Endothelial cell of umbilical vein (primary cell): ENCODE results near the gene CD74.

Experiments used
- EZH2 ChIP-seq: IDR thresholded peaks from 2 replicates; pipeline ENCODE4 v1.6.1; 2012; ENCODE audit warnings: borderline replicate concordance, low read depth, mild to moderate bottlenecking, moderate library complexity, low read length, inconsistent platforms; ENCODE audit not compliant: severe bottlenecking
- GATA2 ChIP-seq: IDR thresholded peaks from 2 replicates; pipeline ENCODE4 v1.7.0; 2011; ENCODE audit warnings: low read depth, mild to moderate bottlenecking, moderate library complexity, mixed read lengths, low read length; ENCODE audit not compliant: insufficient read length, insufficient read depth
- POLR2A ChIP-seq: IDR thresholded peaks from 2 replicates; pipeline ENCODE4 v1.6.1; 2012; ENCODE audit warnings: low read depth, mild to moderate bottlenecking, control low read depth, low read length
- POLR2AphosphoS5 ChIP-seq: IDR thresholded peaks from 2 replicates; pipeline ENCODE4 v1.6.1; 2012; ENCODE audit warnings: low read depth, mild to moderate bottlenecking, control low read depth, low read length, moderate library complexity; ENCODE audit not compliant: insufficient read depth
- TF ChIP-seq, protein P1 (sequence below): IDR thresholded peaks from 2 replicates; pipeline ENCODE4 v1.6.1; 2011; ENCODE audit not compliant: insufficient read depth, insufficient read length
- TF ChIP-seq, protein P2 (sequence below), 2 donors: IDR thresholded peaks; 1 replicate in 1 of 2; 2 replicates in 1 of 2; pipeline ENCODE4 v1.5.1; 2011; ENCODE audit warnings: low read length in 2 of 2, mild to moderate bottlenecking in 2 of 2, moderate library complexity in 2 of 2, control low read depth in 1 of 2, inconsistent platforms in 1 of 2, low read depth in 1 of 2; ENCODE audit not compliant: insufficient read depth in 1 of 2; ENCODE audit errors: extremely low read depth in 1 of 2

DNA sequence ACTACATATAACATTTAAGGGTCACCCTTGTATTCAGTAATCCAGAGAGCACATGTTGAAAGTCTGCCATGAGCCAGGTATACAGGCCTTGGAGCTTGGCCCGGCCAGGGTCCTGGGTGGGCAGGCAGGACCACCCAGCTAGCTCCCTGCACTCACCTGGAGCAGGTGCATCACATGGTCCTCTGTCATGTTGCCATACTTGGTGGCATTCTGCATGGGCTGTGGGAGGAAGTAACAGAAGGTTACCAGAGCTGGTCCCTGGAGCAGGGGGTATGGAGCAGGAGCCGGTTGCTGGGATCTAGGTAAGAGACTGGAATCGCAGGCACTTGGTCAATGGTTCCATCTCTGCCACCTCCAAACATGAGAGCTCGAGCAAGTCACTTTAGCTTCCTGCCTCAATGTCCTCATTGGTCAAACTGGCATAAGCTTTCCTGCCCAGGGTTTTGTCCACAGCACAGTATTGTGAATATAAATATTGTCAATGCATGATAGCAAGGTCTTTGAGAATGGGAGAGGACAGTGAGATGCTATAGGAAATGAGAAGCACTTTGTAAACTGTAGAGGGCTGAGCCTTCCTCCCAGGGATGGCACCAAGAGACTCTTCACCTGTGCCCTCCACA, 6.5 kb downstream of the CD74 start:
- TF ChIP-seq GATA2 (no peak), EZH2 (no peak), POLR2A (no peak), POLR2AphosphoS5 (no peak)
- TF ChIP-seq, protein P1, sequence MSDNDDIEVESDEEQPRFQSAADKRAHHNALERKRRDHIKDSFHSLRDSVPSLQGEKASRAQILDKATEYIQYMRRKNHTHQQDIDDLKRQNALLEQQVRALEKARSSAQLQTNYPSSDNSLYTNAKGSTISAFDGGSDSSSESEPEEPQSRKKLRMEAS, result no peak
- TF ChIP-seq, protein P2, sequence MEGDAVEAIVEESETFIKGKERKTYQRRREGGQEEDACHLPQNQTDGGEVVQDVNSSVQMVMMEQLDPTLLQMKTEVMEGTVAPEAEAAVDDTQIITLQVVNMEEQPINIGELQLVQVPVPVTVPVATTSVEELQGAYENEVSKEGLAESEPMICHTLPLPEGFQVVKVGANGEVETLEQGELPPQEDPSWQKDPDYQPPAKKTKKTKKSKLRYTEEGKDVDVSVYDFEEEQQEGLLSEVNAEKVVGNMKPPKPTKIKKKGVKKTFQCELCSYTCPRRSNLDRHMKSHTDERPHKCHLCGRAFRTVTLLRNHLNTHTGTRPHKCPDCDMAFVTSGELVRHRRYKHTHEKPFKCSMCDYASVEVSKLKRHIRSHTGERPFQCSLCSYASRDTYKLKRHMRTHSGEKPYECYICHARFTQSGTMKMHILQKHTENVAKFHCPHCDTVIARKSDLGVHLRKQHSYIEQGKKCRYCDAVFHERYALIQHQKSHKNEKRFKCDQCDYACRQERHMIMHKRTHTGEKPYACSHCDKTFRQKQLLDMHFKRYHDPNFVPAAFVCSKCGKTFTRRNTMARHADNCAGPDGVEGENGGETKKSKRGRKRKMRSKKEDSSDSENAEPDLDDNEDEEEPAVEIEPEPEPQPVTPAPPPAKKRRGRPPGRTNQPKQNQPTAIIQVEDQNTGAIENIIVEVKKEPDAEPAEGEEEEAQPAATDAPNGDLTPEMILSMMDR (IDR thresholded peaks at IDR 0.05; ENCODE audit: extremely low read depth in 1 of 2, insufficient read depth in 1 of 2, low read depth in 1 of 2, low read length in 2 of 2), result no peak
